ENCODE results near the gene CNTNAP2. TPM values are rescaled to one million over a fixed set of nuclear protein-coding genes. Genes with fewer than 3 reads are reported as not detected.

CNTNAP2 gene
- total RNA-seq, 1 experiment from 2014 or later = 0.03 TPM

GRCh38 chr7:146084086-146084485 lies 32.5 kb upstream of the CNTNAP2 start:
- TF ChIP-seq SIN3A (IDR thresholded peaks at IDR 0.05; ENCODE audit: borderline replicate concordance, insufficient read depth, low read depth, low read length) (no peak), POLR2AphosphoS5 (IDR thresholded peaks at IDR 0.05; ENCODE audit: low read depth, low read length) (no peak), TCF7L2 (IDR thresholded peaks at IDR 0.05; ENCODE audit: low read depth, low read length) (no peak)
- TF ChIP-seq, protein P1, sequence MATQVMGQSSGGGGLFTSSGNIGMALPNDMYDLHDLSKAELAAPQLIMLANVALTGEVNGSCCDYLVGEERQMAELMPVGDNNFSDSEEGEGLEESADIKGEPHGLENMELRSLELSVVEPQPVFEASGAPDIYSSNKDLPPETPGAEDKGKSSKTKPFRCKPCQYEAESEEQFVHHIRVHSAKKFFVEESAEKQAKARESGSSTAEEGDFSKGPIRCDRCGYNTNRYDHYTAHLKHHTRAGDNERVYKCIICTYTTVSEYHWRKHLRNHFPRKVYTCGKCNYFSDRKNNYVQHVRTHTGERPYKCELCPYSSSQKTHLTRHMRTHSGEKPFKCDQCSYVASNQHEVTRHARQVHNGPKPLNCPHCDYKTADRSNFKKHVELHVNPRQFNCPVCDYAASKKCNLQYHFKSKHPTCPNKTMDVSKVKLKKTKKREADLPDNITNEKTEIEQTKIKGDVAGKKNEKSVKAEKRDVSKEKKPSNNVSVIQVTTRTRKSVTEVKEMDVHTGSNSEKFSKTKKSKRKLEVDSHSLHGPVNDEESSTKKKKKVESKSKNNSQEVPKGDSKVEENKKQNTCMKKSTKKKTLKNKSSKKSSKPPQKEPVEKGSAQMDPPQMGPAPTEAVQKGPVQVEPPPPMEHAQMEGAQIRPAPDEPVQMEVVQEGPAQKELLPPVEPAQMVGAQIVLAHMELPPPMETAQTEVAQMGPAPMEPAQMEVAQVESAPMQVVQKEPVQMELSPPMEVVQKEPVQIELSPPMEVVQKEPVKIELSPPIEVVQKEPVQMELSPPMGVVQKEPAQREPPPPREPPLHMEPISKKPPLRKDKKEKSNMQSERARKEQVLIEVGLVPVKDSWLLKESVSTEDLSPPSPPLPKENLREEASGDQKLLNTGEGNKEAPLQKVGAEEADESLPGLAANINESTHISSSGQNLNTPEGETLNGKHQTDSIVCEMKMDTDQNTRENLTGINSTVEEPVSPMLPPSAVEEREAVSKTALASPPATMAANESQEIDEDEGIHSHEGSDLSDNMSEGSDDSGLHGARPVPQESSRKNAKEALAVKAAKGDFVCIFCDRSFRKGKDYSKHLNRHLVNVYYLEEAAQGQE (IDR thresholded peaks at IDR 0.05; ENCODE audit: insufficient read depth in 1 of 2, low read depth in 2 of 2, low read length in 1 of 2) = no peak
- TF ChIP-seq, protein P2, sequence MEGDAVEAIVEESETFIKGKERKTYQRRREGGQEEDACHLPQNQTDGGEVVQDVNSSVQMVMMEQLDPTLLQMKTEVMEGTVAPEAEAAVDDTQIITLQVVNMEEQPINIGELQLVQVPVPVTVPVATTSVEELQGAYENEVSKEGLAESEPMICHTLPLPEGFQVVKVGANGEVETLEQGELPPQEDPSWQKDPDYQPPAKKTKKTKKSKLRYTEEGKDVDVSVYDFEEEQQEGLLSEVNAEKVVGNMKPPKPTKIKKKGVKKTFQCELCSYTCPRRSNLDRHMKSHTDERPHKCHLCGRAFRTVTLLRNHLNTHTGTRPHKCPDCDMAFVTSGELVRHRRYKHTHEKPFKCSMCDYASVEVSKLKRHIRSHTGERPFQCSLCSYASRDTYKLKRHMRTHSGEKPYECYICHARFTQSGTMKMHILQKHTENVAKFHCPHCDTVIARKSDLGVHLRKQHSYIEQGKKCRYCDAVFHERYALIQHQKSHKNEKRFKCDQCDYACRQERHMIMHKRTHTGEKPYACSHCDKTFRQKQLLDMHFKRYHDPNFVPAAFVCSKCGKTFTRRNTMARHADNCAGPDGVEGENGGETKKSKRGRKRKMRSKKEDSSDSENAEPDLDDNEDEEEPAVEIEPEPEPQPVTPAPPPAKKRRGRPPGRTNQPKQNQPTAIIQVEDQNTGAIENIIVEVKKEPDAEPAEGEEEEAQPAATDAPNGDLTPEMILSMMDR (IDR thresholded peaks at IDR 0.05) = no peak
- intact Hi-C loops (cut with micrococcal nuclease; ENCODE audit: unreplicated experiment) (no loop called here), in situ Hi-C loops (cut with HindIII; ENCODE audit: low pct_unique_long_range_greater_than_20kb, low sequenced_read_pairs) (no loop called here)
- ATAC-seq (no peak), DNase-seq (ENCODE audit: low read depth, low spot score) (no peak)
- H3K27ac ChIP-seq (ENCODE audit: low read length) = no peak overlapping the region
- no peaks in the 10 kb centered on the region for H3K27me3 ChIP-seq (ENCODE audit: control insufficient read depth, insufficient read depth, low read length)
- ChIA-PET CTCF (no interaction called here), POLR2A (no interaction called here)
- H3K4me1 ChIP-seq (ENCODE audit: control insufficient read depth, insufficient read depth, low read length) = no peaks in the 10 kb centered on the region
- no peaks in the 10 kb centered on the region for H3K9me3 ChIP-seq (ENCODE audit: control insufficient read depth, insufficient read depth, low read depth, low read length)
- no TSS peak for BruUV-seq (replicated peaks)
- H3K4me3 ChIP-seq (ENCODE audit: low read depth in 2 of 2, low read length in 2 of 2) = no peak overlapping the region
- no peaks in the 10 kb centered on the region for H3K36me3 ChIP-seq (ENCODE audit: control insufficient read depth, insufficient read depth, low read length)

GRCh38 chr7:146090023-146090645 lies 26.5 kb upstream of the CNTNAP2 start:
- H3K4me3 ChIP-seq (ENCODE audit: low read depth in 2 of 2, low read length in 2 of 2) = no peak overlapping the region
- intact Hi-C loops (cut with micrococcal nuclease; ENCODE audit: unreplicated experiment) (loop anchor here (2.0 to 10.0 kb wide), 2 partner anchors 1055 to 1235 kb away; no protein-coding TSS in a partner anchor), in situ Hi-C loops (cut with HindIII; ENCODE audit: low pct_unique_long_range_greater_than_20kb, low sequenced_read_pairs) (no loop called here)
- H3K36me3 ChIP-seq (ENCODE audit: control insufficient read depth, insufficient read depth, low read length) = no peaks in the 10 kb centered on the region
- no TSS peak for BruUV-seq (replicated peaks)
- ChIA-PET CTCF (no interaction called here), POLR2A (no interaction called here)
- no peaks in the 10 kb centered on the region for H3K27me3 ChIP-seq (ENCODE audit: control insufficient read depth, insufficient read depth, low read length)
- DNase-seq (ENCODE audit: low read depth, low spot score) (peak; percentile 33), ATAC-seq (peak; percentile 71; the same call in 1 of the 2 replicates)
- no peaks in the 10 kb centered on the region for H3K9me3 ChIP-seq (ENCODE audit: control insufficient read depth, insufficient read depth, low read depth, low read length)
- H3K4me1 ChIP-seq (ENCODE audit: control insufficient read depth, insufficient read depth, low read length) = no peaks in the 10 kb centered on the region
- H3K27ac ChIP-seq (ENCODE audit: low read length) = no peak overlapping the region
- TF ChIP-seq TCF7L2 (IDR thresholded peaks at IDR 0.05; ENCODE audit: low read depth, low read length) = no peak
- TF ChIP-seq, protein P2 (IDR thresholded peaks at IDR 0.05) = peak; percentile 75; the same call in 1 of the 2 replicates
